BJ (cell line): Measurements from ENCODE around the gene YWHAH. TPM values are rescaled to one million over a fixed set of nuclear protein-coding genes. Genes with fewer than 3 reads are reported as not detected.

Experiments
- CTCF ChIA-PET: fragments of 350-600 bp; formaldehyde crosslinking; extraction: SDS; loops from one replicate; lab custom pipeline; 2021; ENCODE audit warnings: antibody characterized with exemption, inconsistent platforms; lab: Yijun Ruan, JAX
- POLR2A ChIA-PET: fragments of 300-600 bp; sonication (Branson Sonifier 250); formaldehyde crosslinking; extraction: SDS; loops from one replicate; lab custom pipeline; 2021; ENCODE audit warnings: antibody characterized with exemption; lab: Charles Lee
- DNase-seq: peaks from one replicate; pipeline ENCODE4 v3.0.0-alpha.2; 2011; ENCODE audit warnings: low read depth
- H3K27me3 ChIP-seq: 2 replicates; pipeline ENCODE4 v1.6.0; 2011; ENCODE audit warnings: low read length; ENCODE audit not compliant: control insufficient read depth, insufficient read depth
- H3K36me3 ChIP-seq: 2 replicates; pipeline ENCODE4 v1.5.1; 2011; ENCODE audit warnings: low read length; ENCODE audit not compliant: control insufficient read depth, insufficient read depth
- H3K4me3 ChIP-seq: 2 replicates; pipeline ENCODE4 v1.5.1; 2011; ENCODE audit warnings: low read depth, mild to moderate bottlenecking, control low read depth, low read length
- polyA plus RNA-seq: library from polyadenylated mRNA; depleted of rRNA; stranded (reverse); fragments of >200 nt; gene quantifications from 2 replicates; pipeline ENCODE4 v1.2.3, GENCODE V29; 2011
- TF ChIP-seq, protein P1 (sequence below): IDR thresholded peaks from 2 replicates; pipeline ENCODE4 v1.5.1; 2011; ENCODE audit warnings: low read depth, mild to moderate bottlenecking, control low read depth, inconsistent platforms, low read length, moderate library complexity; ENCODE audit not compliant: insufficient read depth

The YWHAH gene
- polyA plus RNA-seq, 1 experiment, result 146 TPM

DNA sequence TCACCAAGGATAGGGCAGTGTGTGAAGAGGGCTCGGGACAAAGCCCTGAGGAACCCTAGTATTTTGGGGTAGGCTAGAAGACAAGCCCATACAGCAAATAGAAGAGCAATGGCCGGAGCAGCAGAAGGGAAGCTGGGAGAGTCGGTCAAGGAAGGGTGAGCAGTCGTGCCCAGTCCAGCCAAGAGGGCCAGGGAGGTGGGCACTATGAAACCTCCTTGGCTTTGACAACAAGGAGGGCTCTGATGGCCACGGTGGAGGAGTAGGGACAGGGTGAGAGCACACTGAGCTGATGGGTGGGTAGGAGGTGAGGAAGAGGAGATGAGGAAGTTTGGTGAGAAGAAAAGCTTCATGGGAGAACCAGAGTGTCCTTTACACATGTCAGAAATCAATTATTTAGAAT lies 2.2 kb upstream of the YWHAH start:
- TF ChIP-seq, protein P1, sequence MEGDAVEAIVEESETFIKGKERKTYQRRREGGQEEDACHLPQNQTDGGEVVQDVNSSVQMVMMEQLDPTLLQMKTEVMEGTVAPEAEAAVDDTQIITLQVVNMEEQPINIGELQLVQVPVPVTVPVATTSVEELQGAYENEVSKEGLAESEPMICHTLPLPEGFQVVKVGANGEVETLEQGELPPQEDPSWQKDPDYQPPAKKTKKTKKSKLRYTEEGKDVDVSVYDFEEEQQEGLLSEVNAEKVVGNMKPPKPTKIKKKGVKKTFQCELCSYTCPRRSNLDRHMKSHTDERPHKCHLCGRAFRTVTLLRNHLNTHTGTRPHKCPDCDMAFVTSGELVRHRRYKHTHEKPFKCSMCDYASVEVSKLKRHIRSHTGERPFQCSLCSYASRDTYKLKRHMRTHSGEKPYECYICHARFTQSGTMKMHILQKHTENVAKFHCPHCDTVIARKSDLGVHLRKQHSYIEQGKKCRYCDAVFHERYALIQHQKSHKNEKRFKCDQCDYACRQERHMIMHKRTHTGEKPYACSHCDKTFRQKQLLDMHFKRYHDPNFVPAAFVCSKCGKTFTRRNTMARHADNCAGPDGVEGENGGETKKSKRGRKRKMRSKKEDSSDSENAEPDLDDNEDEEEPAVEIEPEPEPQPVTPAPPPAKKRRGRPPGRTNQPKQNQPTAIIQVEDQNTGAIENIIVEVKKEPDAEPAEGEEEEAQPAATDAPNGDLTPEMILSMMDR, result no peak
- Histone ChIP-seq H3K27me3 (no peaks in the 10 kb centered on the region; the same call in 1 of the 2 replicates), H3K36me3 (no peaks in the 10 kb centered on the region; the same call in 1 of the 2 replicates), H3K4me3 (no peak overlapping the region)
- no peak for DNase-seq
- CTCF ChIA-PET, result interaction anchor here (1.7 kb wide), 1 partner anchor 28 kb away, joined by 4 read pairs; no protein-coding TSS in a partner anchor
- POLR2A ChIA-PET, result no interaction called here

DNA sequence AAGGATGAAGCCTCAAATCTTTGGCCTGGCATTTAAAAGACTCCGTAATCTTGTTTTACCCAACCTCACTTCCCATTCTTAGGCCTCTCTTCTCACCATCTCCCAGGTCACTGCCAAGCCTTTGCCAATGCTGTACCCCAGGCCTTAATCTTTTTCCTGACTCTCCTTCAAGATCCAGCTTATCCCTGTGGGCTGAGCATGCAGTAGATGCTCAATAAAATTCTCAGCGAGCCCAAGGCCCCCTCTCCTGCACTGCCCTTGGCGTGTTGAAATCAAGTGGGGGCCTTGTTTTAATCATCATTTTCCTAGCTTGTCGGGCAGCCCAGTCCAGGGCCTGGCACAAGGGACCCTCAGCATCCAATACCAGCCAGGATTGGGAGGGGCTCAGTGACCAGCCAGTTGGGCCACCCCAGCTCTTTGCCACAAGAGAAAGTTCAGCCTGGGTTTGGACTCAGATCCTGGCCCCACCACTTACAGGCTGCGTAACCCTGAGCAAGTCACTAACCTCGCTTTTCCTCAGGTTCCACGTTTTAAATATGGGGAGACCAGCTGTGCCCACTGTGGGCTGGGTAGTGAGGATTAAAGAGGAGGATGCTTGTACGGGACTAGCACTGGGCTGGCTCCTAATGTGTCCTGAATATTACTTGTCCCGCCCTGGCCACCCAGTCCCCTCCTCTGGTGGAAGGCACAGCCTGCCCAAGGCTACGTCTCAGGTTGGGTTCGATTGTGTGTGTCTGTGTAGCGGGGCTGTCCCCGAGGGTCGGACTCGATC lies 943 bp upstream of the YWHAH start:
- Histone ChIP-seq H3K27me3 (no peaks in the 10 kb centered on the region), H3K36me3 (no peaks in the 10 kb centered on the region; the same call in none of the 2 replicates), H3K4me3 (peak overlapping the region; percentile 53)
- ChIA-PET CTCF (no interaction called here), POLR2A (no interaction called here)
- TF ChIP-seq, protein P1, result no peak
- no peak for DNase-seq

DNA sequence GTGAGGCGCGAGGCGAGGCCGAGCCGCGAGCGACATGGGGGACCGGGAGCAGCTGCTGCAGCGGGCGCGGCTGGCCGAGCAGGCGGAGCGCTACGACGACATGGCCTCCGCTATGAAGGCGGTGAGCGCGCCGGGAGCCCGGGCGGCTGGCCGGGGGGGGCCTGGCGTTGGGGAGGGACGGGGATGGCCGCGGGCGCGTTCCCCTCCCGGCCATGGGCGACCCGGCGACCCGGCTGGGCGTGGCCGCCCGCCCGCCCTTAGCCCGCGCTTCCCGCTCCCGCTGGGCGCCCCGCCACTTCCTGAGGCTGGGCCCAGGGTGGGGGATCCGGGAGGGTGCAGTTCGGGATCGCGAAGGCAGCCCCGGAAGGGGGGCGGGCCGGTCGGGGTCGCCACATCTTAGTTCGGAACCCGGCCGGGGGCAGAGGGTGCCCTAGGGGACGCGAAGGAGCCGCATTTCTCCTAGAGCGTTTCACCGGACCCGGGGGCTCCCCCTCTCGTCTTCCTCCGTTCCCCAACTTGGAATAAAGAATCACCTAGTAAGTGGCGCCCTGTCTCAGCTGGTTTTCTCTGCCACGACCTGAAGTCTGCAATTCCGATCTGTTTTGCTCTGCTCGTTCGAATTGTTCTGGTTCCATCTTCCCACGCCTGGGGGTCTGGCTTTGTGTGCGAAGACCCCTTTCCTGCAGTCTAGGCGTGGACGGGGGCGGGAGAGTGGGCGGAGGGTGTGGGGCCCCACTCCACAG lies 536 bp downstream of the YWHAH start:
- TF ChIP-seq, protein P1, result peak; percentile 34
- POLR2A ChIA-PET, result no interaction called here
- H3K27me3 ChIP-seq, result no peaks in the 10 kb centered on the region
- H3K36me3 ChIP-seq, result no peaks in the 10 kb centered on the region; the same call in none of the 2 replicates
- peak overlapping the region; percentile 87 for H3K4me3 ChIP-seq
- no peak for DNase-seq
- CTCF ChIA-PET, result interaction anchor here (1.2 kb wide), 1 partner anchor 26 kb away, joined by 4 read pairs; no protein-coding TSS in a partner anchor

DNA sequence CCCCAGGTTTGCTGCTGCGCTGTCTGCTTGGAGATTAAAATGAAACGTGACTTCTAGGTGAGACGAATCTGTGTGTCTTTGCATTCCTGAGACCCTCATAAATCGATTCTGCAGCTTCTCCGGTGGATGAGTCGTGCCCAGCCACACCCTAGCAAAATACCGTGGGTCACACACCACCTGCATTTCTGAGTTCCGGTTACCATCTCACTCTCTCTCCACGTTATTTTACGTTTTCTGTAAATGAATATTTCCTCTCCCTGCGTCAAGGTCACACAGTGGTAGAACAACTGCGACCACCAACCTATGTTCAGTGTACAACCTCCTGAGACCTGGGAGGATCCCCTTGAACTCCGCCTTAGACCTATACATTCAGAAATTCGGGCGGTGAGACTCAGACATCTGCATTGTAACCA lies 1.1 kb downstream of the YWHAH start:
- POLR2A ChIA-PET, result no interaction called here
- no peak for DNase-seq
- Histone ChIP-seq H3K36me3 (no peaks in the 10 kb centered on the region; the same call in none of the 2 replicates), H3K27me3 (no peaks in the 10 kb centered on the region), H3K4me3 (peak overlapping the region; percentile 87)
- CTCF ChIA-PET, result interaction anchor here (1.2 kb wide), 1 partner anchor 25 kb away, joined by 4 read pairs; no protein-coding TSS in a partner anchor
- TF ChIP-seq, protein P1, result no peak
